NCI-H345 (cell line): ENCODE data around the gene RAB33B.
A peak's percentile ranks its signal among the peaks of the same experiment; 100 is the strongest.
"Not testable (repeated sequence)": the region's sequence is repeated elsewhere in the genome, so short reads cannot be mapped to it uniquely, and the experiment has no call there.

Source experiments
- DNase-seq: peaks from one replicate; lab custom pipeline; 2025; lab: John Stamatoyannopoulos, UW

Gene RAB33B

DNA sequence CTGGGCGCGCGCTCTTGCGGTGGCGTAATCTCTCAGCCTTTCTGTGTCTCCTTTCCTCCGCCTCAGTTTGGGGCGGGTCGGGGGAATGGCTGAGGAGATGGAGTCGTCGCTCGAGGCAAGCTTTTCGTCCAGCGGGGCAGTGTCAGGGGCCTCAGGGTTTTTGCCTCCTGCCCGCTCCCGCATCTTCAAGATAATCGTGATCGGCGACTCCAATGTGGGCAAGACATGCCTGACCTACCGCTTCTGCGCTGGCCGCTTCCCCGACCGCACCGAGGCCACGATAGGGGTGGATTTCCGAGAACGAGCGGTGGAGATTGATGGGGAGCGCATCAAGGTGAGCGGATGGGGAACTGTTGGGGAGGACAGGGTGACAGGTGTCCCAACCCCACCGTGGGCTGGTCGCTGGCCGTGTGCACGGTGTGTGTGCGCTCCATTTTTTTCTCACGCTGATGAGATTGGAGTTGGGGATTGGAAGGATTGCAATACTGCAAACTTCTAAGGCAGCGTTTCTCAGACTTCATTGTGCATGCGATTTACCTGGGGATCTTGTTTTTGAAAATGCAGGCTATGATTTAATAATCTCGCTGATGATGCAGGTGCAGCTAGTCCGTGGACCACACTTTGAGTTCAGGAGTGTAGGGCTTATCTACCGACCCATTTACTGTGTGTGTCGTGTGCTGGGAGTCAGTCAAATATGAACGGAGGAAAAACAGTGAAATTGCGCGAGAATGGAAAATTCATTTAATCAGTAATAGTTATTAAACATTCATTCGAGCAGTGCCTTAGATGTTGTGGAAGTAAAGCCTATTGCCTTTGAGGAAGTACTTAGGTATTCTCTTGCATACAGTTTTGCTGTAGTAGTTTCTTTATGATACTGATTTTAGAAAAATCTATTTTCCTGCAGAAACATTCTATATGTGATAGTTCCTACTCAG is at the start of gene RAB33B:
TSS of gene RAB33B (plus strand) at position 11 of the 935 bp plus-strand sequence. CDS start at position 86, 75 bp downstream.
- DNase-seq, result peak; percentile 31

GRCh38 chr4:139410312-139410711 is 43.6 kb upstream of the RAB33B start:
- no peak for DNase-seq

DNA sequence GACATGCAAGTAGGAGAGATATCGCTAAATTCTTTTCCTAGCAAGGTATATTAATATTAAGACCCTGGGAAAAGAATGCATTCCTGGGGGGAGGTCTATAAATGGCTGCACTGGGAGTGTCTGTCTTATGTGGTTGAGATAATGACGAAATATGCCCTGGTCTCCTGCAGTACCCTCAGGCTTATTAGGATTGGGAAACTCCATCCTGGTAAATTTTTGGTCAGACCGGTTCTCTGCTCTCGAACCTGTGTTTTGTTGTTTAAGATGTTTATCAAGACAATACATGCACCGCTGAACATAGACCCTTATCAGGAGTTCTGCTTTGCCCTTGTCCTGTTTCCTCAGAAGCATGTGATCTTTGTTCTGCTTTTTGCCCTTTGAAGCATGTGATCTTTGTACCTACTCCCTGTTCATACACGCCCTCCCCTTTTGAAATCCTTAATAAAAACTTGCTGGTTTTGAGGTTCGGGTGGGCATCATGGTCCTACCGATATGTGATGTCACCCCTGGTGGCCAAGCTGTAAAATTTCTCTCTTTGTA is 39.2 kb upstream of the RAB33B start:
- not testable (repeated sequence) for DNase-seq

DNA sequence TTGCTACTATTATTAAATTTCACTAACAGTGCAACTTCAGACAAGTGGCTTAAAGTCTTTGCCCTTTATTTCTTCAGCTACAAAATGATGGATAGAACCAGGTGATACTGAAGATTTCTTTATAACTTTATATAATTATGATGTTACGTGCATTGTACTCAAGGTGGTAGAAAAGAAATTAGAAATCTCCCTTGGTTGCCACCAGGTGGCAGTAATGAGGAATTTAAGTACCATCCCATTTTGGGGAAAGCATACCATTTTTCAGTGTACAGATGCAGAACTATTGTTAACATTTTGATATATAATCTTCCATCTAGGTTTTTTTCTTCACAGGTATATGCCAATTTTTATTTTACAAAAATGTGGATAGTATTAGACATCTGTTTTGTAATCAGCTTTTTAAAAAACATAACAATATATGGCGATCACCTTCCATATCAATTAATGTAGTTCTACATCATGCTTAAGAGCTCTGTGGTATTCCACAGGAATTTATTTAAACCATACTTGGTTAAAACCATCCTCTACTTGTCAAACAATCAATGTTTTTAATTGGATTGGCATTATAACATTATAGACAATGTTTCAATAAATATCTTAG is 37.7 kb upstream of the RAB33B start:
- no peak for DNase-seq

- no peak for DNase-seq
Measured at GRCh38 chr4:139419388-139419914, 34.5 kb upstream of the RAB33B start.

DNA sequence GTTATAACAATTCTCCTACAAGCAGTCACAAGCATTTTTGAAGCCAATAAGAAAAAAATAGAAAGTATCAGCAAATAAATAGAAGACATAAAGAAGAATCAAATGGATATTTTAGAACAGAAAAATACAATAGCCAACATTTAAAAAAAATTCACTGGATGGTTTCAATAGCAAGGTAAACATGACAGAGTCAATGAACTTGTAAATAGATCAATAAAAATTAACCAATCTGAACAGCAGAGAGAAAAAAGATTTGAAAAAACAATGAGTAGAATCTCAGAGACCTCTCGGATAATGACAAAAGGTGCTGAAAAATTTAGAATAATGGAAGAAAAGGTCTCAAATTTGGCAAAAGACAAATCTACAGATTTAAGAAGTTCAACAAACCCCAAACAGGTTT is 33.3 kb upstream of the RAB33B start:
- DNase-seq, result no peak

DNA sequence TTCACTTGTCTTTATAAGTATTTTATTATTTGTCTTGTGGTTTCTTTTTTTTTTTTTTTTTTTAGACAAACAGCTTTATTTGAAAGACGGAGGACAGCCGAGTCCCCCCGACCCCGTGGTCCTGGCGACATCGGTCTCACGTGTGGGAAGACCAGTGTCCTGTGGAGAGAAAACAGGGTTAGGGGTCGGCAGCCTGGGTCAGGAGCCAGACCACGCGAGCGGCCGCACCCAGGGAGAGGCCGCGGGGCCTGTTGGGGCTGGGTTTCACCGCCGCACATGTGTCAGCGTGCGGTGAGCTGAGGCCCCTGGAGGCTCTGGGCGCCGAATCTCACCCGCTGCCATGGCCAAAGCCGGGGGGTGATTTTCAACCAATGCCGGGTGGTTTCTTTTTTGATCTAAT is 17.8 kb upstream of the RAB33B start:
- DNase-seq, result no peak

GRCh38 chr4:139438141-139438540 is 15.8 kb upstream of the RAB33B start:
- no peak for DNase-seq

DNA sequence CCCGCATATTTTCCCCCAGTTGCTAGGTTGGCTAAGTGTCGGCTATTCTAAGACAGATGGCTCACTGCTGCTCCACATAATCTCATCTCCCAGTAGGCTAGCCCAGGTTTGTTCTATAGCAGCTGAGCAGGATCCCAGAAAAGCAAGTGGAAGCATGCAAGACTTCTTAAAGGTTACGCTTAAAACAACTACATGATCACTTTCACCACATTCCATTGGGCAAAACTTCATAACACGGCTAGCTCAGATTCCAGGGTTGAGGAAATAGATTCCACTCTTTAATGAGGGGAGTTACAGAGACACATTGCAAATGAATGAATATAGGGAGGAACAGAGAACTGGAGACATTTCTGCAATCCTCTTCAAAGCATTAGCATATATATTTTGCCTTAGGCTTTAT is 12.9 kb upstream of the RAB33B start:
- no peak for DNase-seq

DNA sequence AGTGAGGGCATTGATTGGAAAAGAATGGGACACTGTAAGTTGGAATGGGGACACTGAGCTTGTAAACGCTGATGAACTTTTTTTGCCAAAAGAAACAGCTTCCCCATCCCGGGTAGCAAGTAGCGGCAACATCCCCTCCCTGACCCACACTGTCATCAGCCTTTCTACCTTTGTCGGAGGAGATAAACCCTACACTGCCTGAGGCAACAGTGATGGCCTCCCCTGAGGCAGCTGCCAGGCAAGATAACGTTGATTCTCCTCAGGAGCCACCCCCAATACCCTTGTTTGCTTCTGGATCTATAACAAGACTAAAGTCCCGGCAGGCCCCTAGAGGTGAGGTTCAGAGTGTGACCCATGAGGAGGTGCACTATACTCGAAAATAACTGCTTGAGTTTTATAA is 10.3 kb upstream of the RAB33B start:
- no peak for DNase-seq

- DNase-seq, result not testable (repeated sequence)
Measured at GRCh38 chr4:139444881-139445280, 9.0 kb upstream of the RAB33B start.

DNA sequence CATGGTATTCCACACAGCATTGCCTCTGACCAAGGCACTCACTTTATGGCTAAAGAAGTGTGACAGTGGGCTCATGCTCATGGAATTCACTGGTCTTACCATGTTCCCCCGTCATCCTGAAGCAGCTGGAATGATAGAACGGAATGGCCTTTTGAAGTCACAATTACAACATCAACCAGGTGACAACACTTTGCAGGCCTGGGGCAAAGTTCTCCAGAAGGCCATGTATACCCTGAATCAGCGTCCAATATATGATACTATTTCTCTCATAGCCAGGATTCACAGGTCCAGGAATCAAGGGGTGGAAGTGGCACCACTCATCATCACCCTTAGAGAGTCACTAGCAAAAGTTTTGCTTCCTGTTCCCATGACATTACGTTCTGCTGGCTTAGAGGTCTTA is 6.8 kb upstream of the RAB33B start:
- not testable (repeated sequence) for DNase-seq

DNA sequence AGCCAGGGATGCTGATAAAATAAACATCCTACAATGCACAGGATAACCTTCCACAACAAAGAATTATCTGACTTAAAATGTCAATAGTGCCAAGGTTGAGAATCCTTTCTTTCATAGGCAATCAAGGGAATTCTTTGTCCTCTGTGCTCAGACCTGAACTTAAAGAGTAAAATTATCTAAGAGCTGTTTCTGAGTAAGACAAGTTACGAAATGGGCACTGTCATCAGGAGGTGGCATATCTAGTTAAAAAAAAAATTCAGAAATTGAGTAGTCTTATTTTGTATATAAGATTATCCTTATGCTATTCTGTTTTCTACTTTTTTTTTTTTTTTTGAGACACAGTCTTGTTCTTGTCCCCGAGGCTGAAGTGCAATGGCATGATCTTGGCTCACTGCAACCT is 3.3 kb upstream of the RAB33B start:
- DNase-seq, result no peak

- no peak for DNase-seq
Measured at GRCh38 chr4:139451997-139452396, 1.9 kb upstream of the RAB33B start.

- DNase-seq, result peak; percentile 57
Measured at GRCh38 chr4:139453041-139453370, 915 bp upstream of the RAB33B start.

- peak; percentile 90 for DNase-seq
Measured at GRCh38 chr4:139453371-139454110, 380 bp upstream of the RAB33B start.

DNA sequence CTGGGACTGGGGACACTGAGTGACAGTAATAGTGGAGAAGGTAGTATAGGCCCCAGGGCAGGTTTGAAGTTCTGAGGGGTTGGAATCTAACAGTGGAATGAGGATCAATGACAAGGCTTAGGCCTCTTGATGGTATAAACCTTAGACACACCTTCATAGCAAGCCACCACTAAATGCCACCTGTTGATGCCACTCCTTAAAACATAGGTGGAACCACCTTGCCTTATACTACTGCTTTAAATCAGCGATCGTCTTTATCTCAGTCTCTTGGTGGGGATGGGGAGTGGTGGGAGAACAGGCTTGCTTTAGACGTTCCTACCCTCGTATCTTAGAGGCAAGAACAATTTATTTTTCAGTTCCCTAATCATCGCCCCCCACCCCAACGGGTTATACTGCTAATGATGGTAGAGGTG is 1.2 kb downstream of the RAB33B start:
- no peak for DNase-seq

GRCh38 chr4:139457318-139457717 is 3.4 kb downstream of the RAB33B start:
- no peak for DNase-seq

DNA sequence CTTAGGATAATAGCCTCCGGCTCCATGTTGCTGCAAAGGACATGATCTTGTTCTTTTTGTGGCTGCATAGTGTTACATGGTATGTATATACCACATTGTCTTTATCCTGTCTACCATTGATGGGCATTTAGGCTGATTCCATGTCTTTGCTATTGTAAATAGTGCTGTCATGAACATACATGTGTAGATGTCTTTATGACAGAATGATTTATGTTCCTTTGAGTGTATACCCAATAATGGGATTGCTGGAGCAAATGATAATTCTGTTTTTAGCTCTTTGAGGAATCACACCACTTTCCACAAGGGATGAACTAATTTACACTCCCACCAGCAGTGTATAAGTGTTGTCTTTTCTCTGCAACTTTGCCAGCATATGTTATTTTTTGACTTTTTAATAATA is 4.6 kb downstream of the RAB33B start:
- DNase-seq, result no peak

DNA sequence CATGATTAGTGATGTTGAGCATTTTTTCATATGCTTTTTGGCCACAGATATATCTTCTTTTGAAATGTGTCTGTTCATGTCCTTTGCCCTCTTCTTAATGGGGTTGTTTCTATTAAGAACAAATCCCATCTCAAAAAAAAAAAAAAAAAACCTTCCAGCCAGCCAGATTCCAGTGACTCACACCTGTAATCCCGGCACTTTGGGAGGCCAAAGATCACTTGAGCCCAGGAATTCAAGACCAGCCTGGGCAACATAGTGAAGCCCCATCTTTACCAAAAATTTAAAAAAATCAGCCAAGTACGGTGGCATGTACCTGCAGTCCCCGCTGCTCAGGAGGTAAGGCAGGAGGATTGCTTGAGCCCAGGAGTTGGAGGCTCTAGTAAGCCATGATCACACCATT is 5.1 kb downstream of the RAB33B start:
- no peak for DNase-seq

DNA sequence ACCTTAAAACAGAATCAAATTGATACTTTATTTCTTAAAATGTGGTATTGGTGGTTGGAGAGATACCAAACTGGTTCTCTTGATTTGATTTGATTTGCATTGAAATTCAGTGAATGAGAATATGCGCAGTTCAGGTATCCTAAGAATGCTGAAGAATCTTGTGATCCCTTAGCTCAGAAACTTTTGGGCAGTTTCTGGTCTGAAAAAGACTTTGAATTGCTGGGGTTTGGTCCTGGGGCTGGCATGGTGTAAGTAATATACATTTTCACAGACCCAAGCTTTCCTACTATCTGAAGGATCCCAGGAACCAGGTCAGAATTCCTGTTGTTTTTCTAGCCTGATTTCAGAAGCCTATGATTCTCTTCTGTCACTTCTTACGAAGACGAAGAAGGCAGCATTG is 6.6 kb downstream of the RAB33B start:
- DNase-seq, result no peak

DNA sequence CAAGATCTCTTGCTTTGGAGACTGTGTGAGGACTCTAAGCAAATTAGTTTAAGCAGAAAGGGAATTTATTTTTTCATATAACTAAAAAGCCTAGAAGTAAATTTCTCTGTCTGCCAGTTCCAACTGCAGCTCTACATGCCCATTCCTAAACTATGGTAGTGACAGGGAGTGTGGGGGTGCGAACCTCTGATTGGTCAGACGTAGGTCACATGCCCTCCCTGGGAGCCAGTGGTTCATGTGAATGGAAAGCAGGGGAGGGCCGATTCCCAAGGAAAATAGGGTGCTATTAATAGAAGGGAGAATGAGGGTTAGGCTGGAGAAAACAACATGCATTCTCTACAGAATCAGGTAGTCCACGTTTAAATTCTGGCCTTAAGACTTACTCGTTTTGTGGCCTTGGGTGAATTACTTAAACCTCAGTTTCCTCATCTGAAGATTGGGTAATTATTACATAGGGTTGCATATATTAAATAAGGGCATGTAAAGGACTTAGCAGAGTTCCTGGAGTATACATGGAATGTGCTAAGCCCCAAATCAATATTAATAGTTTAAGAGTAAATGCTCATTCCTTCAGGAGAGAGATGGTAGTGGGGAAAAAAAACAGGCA is 7.2 kb downstream of the RAB33B start:
- no peak for DNase-seq
